HS-27A (cell line): Measurements from ENCODE around the gene FADS3.

Source experiments
- DNase-seq: peaks from one replicate; pipeline ENCODE4 v3.0.0-alpha.2; 2012; ENCODE audit warnings: low read depth, missing footprints

FADS3 gene

DNA sequence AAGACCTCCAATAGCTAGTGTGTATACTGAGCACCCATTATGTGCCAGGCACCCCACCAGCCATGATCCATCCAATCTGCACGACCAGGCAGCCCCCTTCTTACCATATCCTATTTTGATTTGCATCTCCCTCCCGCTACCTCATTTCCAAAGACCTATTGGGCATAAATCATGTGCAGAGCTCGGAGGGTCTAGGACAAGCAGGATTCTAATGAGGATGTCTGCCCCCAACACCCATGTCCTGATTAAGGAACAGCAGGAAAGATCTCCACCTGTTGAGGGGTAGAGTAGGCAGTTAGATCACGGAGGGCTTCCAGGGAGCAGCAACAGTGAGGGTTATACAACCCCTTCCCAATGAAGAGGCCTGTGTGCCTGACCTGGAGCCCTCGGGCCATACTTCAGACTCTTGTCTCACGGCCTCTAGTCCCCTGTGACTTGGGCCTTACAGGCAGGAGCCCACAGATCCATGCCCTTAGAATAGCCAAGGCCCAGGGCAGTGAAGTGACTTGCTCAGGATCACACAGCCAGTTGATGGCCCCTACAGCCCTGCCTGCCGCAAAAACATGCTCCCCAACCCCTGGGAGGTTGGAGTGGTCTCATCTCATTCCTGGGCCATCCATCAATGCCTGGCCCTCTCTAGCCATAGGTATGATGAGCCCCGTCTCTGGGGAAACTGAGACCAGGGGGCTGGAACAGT is 22.5 kb upstream of the FADS3 start:
- no peak for DNase-seq

DNA sequence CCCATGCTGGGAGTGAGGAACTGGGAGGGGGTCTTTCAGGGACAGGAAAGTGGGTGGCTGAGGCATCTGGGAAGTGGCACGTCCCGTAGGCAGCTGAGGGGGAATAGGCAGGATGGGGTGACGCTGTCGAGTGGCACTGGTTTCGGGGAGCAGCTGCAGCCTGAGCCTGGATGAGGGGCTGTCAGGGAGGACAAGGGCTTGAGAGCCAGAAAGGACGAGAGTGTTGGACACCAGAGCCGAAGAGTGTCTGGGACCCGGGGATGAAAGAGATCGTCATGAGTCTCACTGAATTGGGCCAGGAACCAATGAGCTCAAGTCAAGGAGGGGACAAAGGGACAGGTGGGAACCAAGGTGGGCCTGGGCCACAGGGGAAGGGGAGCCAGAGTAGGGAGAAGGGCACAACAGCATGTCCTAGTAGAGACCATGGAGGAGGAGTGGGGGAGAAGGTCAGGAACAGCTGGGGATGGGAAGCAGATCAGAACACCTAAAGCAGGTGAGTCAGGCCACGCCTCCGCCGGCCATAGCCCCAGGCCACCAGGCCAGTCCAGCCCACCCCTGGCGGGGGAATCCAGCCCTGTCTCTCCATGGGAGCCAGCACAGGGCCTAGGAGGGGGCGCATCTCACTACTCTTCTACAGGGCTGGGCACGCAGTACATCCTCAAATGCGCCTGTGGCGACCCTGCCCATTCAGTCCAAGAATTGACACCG is 21.8 kb upstream of the FADS3 start:
- DNase-seq = no peak

DNA sequence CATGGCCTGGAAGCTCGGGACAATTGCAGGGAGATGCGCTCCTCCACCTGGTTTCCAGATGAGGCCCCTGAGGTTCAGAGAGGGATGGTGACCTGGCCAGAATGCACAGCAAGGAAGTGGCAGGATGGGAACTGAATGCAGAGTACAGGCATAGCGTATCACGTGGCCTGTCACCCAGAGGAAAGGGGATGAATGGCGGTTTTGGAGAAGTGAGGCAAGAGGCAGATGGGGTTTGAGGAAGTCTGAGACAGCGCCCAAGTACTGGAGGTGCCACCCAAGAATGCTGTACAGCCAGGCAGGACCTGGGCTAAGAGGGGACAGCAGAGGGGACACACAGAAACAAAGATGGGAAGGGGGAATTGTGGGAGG is 21.2 kb upstream of the FADS3 start:
- DNase-seq = no peak

DNA sequence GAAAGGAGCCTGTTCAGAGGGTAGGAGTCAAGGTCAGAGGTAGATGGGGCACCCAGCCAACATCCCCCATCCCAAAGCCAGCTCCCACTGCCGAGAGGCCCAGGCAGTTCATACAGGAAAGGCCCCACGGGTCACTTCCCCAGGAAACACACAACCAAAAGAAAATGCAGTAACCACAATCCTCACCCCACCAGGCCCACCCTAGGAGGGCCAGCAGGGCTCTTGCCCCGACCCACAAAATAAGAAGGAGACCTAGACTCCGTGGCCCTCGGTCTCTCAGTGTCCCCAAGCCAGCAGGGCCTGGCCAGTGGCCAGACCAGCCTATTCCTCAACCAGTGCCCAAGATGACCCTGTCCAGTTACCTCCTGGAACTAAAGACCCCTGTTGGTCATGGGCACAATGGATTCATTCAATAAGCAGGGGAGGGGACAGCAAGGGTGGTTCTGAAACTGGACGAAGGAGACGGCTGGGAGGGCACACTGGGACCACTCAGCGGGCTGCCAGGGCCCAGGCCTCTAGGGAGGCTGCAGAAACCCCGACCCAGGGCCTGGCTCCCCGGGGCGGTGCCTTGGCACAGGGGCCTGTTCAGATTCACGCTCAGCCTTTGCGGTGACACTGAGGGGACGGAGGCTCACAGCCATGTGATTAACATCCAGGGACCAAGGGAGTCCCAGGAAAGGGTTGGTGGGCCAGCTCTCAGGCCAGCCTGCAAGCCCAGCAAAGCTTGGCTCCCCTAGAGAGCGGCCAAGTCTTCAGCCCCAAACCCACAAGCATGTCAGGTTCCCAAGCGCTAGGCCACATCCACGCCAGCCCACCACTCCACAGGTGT is 20.6 kb upstream of the FADS3 start:
- no peak for DNase-seq

DNA sequence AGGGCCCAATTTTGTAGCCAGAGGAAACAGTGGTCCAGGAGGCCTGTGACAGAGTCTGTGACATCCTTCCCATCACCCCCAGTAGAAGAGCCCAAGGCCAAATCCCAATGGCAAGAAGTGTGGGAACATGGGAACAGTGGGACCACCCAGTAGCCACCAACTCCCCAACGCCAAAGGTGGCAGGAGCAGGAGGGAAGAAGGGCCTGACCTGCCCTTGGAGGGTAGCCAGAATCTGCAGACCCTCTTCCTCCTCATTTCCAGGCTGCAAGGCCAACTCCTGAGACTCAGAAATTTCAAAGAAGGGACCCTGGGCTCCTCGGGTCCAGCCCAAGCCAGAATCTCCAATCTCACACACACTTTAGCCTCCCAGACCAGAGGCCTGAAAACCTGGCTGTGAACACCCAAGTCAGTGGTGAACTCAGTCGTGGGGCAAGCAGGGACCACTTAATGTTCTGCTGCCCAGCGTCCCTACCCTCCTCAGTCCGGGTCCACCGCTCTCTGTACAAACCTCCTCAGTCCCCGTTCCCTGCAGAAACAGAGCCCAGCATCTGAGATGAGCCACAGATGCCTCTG is 19.9 kb upstream of the FADS3 start:
- no peak for DNase-seq

DNA sequence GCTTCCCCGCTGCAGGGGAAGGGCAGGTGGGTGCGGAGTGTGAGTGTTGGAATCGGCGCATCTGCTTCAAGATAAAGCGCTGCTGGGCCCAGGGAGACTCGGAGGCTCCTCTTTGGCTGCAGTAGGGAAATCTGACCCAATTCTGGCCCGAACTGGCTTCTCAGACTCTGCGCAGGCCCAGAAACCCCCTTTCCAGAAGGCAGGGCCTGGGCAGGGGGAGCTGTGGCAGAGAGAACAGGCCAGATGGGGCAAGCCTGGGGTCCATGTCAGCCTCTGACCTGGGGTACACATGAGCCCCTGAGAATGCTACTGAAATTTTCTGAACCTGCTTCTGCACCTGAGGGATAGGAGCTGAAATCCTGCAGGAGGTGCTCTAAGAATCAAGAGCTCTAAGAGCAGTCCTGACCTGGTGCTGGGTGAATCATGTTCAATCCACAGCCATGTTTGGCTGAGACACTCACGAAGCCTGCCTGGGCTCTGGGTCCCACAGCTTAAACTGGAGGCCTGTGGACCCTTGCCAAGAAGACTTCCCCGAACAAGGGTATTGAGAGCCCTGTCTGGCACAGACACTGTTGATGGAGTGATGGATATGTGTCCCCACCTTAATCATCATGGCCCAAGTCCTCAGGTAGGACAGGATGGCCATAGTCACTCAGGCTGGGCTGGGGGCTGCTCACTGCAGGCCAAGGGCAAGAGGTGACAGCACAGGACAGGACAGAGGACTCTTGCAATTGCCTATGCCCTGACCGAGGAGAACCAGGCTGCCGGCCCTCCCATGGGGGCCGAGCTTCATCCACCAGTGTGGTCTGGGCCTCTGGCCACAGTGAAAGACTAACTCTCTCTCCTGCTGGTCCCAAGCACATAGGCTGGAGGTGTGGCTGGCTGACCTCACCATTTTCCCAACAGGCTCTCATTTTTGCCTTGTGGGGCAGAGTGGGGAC is 19.1 kb upstream of the FADS3 start:
- DNase-seq = no peak

DNA sequence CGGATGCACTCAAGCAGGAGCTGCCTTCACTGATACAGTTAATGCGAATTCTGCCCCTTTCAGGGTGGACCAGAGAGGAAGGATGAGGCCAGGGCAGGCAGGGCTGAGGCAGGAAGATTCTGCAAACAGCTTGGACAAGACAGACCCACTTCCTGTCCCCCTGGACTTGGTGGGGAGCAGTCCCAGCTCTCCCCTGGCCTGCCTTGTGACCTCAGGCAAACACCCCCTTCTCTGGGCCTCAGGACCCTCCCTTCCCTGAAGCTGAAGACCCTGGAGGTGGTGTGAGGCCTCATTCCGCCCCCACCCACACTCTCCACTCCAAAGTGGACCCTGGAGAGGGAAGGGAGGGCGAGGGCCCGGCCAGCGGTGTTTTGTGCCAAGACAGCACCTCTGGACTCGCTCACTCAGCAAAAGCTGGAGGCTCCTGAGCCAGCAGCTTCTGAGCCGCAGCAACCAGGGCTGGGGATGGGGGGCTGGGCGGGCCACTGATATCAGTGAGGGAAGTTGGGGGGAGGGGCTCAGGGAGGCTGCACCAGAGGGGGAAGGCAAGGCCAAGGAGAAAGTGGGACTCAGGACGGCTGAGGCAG is 17.5 kb upstream of the FADS3 start:
- no peak for DNase-seq

DNA sequence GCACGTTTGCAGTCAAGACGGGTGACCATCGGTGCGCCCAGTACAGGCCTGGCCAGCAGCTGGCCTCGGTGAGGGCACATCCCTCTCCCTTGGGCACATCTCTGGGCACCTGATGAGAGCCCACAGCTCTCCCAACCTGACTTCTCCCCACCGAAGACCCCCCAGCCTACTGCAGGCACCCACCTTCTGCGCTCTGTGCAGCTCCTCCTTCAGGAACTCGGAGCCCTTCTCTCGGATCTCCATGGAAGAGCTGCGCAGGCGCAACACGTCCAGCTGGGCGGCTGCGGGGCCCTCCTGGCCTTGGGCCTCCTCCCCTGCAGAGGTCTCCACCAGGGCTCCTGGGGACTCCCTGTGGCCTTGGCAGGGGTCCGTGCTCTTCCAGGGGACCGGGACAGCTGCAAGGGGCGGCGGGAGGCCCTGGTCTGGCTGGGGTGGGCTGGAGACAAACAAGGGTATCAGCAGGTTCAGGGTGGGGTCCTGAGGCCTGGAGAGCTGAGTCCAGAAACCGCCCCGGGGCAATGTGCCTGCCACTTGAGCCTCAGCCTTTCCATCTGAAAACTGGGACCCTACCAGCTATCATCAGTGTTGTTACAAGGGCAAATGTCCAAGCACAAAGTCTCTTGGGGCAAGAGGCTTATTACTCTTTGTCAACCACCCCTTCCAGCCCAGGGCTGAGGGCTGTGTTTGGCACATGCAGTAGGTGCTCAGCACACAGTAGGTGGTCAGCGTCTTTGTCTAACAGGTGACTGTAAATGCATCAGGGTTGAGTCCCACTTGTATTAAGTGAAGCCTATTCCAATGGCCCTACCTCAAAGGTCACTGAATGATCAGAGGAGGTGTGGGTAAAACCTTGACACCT is 16.8 kb upstream of the FADS3 start:
- DNase-seq = no peak

DNA sequence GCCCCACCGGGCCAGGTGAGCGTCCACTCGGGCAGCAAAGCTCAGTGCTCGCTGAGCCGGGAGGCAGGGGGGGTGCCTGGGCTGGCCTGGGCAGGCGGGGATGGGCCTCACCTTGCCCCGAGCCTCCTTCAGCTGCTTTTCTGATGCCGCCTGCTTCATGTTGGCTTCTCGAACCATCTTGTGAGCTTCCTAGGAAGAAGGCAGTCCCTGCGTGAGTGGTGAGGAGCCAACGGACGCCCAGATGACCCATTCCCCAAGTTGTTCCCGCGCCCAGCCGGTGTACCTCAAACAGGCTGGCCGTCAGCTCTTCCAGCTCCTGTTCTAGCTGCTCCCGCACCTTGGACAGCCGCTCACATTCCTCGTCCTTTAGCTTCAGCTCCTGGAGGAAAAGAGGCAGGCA is 15.9 kb upstream of the FADS3 start:
- no peak for DNase-seq

DNA sequence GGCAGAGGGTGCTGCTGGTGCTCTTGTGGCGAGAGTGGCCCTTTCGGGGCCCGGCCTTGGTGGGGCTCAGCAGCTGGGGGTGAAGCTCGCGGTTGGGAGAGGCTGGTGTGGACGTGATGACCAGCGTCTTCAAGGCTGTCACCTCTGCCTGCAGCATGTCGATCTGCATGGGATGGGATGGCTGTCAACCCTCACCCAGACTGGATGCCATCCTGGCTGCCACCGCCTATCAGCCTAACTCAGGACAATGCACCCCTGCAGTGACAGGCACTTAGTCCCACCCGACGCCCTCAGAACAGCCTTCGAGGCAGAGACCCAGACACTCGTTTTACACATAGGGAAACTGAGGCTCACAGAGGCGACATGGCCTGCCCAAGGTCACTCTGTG is 15.2 kb upstream of the FADS3 start:
- DNase-seq = no peak

DNA sequence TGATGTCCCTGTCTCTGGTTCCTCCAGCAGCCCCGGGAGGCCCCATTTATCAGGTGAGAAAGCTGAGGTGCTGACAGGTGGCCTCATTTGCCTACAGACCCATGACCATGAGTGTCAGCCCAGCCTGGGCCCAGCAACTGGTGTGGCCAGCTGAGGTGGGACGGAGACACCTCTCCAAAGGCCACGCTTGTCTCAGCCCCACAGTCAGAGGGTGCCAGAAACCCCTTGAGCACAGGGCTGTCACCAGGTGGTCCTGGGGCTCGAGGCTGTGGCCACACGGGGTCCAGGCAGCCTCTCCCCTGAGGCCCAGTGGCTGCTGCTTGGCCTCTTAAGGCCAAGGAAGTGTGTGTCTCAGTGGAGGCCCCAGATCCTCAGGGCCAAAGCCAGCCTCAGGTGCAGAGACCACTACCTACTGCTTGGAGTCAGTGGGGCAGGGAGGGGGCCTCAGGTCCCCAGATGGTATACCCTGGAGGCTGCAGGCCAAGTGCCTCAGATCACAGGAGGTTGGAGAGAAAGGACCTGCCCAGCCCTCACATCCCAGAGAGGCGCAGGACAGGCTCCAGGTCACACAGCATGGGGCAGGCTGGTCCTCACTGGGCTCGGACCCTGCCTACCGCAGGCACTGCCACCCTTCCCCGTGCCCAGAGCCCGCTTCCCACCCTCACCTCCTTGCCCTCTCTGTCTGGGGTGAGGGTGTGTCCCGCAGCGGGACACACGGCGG is 14.6 kb upstream of the FADS3 start:
- DNase-seq = no peak

DNA sequence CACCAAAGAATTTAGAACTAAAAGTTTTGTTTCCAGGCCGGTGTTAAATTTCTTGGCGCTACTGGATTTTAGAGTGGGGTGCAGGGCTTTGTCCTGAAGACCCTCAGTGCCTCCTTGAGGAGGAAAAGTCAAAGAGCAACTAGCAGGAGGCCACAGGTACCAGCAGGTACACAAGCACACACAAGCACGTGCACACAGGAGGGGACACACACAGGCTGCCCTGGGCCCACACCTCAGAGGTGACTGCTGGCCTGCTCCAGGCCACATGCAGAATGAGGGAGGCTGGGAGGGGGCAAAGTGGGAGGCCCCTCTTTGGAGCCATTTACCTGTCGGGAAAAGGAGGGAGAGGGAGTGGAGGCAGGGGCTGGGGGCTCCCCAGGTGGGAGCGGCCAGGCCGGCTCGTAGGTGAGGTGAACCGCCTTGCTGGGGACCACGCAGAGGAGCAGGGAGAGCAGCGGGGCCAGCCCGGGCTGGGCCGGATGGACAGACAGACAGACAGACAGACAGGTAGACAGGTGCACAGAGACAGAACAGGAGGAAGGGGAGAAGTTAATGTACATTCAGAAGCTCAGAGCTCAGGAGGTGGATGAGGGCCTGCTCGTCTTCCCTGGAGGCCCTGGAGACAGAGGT is 13.8 kb upstream of the FADS3 start:
- no peak for DNase-seq

DNA sequence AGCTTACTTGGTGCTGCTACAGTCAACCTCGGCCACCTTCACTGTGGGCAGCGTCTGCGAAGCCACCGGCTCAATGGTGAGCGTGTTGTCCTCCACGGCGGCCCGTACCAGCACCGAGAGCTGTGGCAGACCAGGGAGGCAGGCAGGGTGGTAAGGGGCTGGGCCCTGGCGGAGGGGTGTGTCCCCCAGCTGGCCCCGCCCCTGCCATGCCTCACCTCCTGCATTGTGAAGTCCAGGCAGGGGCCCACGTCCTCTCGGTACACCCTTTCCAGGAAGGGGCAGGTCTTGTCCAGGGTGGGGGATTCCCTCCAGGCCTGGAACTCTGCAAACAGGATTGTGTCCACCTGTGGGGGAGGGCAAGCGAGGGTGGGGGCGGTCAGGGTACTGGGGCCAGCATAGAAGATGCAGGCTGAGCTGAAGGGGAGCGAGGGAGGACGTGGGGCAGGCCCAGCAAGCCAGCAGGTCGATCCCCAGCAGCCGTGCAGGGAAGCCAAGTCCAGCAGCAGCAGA is 13.2 kb upstream of the FADS3 start:
- DNase-seq = no peak

DNA sequence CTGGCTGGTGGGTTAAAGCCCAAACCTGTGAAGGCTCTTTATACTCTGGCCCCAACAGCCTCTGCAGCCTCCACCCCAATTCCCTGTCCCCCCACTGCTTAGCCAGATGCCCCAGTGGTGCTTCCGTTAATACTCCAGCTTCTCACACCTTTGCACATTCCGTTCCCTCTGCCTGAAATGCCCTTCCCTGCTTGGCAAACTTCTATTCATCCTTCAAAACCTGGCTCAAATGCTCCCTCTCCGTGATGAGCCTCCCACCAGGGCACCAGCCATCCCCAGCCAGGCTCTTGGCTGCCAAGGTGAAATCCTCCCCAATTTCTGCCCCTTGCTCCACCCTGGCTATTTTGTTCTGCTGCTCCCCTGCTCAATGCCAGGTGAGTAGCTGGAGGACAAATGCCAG is 12.5 kb upstream of the FADS3 start:
- no peak for DNase-seq

DNA sequence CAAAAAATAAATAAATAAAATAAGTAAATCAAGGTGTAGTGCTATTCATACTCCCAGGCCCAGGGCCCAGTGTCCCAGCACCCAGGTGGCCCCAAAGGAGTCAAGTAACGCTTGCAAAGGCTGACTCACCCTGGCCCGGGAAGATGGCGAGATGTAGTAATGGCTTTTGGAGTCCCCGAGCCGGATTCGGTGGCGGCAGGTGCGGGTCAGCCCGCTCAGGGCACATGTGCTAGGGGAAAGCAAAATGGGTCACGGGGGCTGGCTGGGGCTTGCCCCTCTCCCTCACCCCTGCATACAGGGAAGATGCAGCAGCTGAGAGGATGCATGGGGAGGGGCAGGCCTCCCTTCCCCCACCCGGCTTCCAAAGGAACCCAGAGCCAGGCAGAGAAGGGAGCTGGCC is 11.0 kb upstream of the FADS3 start:
- no peak for DNase-seq

DNA sequence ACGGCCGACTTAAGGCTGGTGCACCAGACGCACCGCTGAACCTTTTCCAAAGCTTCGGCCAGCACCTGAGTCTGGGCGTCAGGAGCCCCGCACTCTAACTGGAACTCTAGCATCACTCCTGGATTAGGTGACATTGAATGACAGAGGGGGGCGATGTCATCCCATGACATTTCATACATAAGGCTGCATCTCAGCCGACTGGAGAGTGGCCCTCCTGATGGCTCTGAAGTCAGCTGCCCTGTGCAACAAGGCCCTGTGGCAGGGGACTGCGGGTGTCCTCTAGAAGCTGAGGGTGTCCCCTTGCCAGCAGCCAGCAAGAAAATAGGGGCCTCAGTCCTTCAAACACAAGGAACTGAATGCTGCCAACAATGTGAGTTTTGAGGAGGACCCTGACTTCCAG is 10.1 kb upstream of the FADS3 start:
- DNase-seq = no peak

DNA sequence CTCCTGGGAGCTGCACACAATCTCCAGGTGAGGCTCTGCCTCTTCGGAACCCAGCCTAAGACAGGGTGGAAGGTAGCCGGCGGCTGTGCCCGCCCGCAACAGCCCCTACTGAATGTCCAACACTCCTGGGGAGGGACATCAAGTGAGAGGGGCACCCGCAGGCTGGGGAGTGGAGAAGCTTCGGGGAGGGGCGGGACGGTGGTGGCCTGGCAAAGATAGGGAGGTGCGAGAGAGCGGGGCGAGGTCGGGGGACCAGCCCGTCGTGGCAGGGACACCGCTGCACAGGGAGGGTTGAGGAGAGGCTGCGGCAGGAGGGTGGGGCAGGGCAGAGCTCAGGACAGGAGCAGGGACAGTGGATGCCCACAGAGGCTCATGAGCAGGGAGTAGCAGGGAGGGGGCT is 8.9 kb upstream of the FADS3 start:
- DNase-seq = no peak

DNA sequence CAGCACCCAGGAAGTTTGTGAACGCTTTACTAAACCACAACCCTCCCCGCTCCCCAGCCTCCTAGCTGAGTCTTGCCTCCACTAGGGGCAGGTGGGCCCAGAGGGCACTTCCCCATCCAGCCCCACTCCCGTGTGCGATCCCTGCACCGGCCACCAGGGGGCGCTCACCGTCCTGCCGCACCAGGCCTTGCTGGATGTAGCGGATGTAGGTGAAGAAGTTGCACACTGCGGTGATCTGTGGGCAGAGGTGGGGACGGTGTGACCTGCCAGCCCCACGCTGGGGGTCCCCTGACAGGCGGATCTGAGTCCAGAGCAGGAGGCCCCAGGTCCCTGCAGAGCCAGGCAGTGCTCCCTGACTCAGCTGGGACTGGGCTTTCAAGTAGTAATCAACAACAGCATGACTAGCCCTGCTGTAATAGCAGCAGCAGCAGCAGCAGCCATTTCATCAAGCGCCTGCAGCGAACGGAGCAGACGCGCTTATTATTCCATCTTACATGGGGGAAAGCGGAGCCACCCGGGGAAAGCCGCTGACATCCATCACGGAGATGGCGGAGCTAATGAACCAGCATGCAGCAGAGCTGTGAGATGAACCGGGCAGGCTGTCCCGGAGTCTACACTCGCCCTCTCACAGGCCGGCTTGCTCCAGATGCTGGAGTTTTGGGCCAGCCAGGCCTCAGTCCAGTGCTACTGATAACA is 7.9 kb upstream of the FADS3 start:
- DNase-seq = peak; percentile 15

DNA sequence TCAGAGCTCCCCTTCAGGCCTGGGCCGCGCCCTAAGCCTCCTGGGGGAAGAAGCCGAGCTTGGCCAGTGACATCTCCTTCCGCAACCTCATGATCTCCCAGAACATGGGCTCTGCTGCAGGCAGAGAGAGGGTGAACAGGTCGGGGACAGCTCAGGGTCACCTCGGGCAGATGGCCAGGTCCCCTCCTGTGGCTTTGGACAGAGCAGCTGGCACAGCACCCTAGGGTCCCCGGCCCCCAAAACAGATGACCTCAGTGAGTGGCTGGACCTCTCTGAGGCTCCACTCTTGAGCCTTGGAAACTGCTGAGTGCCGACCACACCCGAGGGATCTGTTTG is 6.9 kb upstream of the FADS3 start:
- DNase-seq = no peak
